Heart left ventricle (tissue), 16 donors: ENCODE measurements around the gene MSMB. TPM values are rescaled to one million over a fixed set of nuclear protein-coding genes. Genes with fewer than 3 reads are reported as not detected.

Experiments
- ATAC-seq, 4 donors: fragments of 200-7000 bp; cut with Tn5 transposase; one replicate each; pipeline ENCODE4 v1.9.1; 2020 to 2022; ENCODE audit warnings: moderate library complexity in 4 of 4, mild to moderate bottlenecking in 3 of 4, moderate number of reproducible peaks in 1 of 4
- DNase-seq, 5 donors: peaks; one replicate each; pipeline ENCODE4 v3.0.0-alpha.2; 2020
- H3K27ac ChIP-seq, 12 donors: fragments of 200-600 bp; sonication (generic) in 4 of 12; one replicate each; pipeline versions ENCODE4 v1.5.0 to v1.8.0; 2016 to 2022; ENCODE audit warnings: mild to moderate bottlenecking in 2 of 12
- H3K27me3 ChIP-seq, 9 donors: fragments of 200-600 bp; sonication (generic) in 2 of 9; one replicate each; pipeline versions ENCODE4 v1.5.1 to v1.8.0; 2016 to 2022; ENCODE audit warnings: mild to moderate bottlenecking in 3 of 9
- H3K36me3 ChIP-seq, 9 donors: fragments of 200-600 bp; sonication (generic) in 2 of 9; one replicate each; pipeline versions ENCODE4 v1.5.0 to v1.8.0; 2018 to 2022; ENCODE audit warnings: mild to moderate bottlenecking in 2 of 9
- H3K4me1 ChIP-seq, 12 donors: fragments of 200-600 bp; sonication (generic) in 4 of 12; one replicate each; pipeline versions ENCODE4 v1.5.0 to v1.8.0; 2016 to 2022; ENCODE audit warnings: mild to moderate bottlenecking in 3 of 12
- H3K4me3 ChIP-seq, 12 donors: fragments of 200-600 bp; sonication (generic) in 4 of 12; one replicate each; pipeline versions ENCODE4 v1.5.0 to v1.8.0; 2017 to 2022; ENCODE audit warnings: mild to moderate bottlenecking in 9 of 12, moderate library complexity in 4 of 12
- H3K9me3 ChIP-seq, 12 donors: fragments of 200-600 bp; sonication (generic) in 4 of 12; one replicate each; pipeline versions ENCODE4 v1.5.0 to v1.8.0; 2016 to 2022; ENCODE audit warnings: mild to moderate bottlenecking in 1 of 12
- CTCF ChIP-seq, 12 donors: fragments of 200-600 bp; sonication (generic) in 4 of 12; IDR thresholded peaks; one replicate each; pipeline versions ENCODE4 v1.5.0 to v1.8.0; 2018 to 2022; ENCODE audit warnings: antibody characterized with exemption in 12 of 12, mild to moderate bottlenecking in 5 of 12
- POLR2A ChIP-seq, 2 donors: fragments of 450-650 bp; IDR thresholded peaks; one replicate each; pipeline ENCODE4 v1.6.1; 2017; ENCODE audit warnings: antibody characterized with exemption in 2 of 2, mild to moderate bottlenecking in 2 of 2, moderate library complexity in 2 of 2
- WGBS, 4 donors: extraction: QIAGEN DNeasy Blood & Tissue Kit in 2 of 4; methylation state at CpG; one replicate each; pipeline versions ENCODE4 v1.1.5 to v1.1.7; 2013 to 2018; 5-methylcytosine and 5-hydroxymethylcytosine counted together
- intact Hi-C, 10 donors: fragments of 100-400 bp; cut with DNase I; formaldehyde crosslinking; loops; one replicate each; pipeline versions ENCODE4 v1.11.1 to v1.14.2; 2022
- polyA plus RNA-seq, 2 donors: library from polyadenylated mRNA; stranded (reverse); fragments of 200-250 nt; gene quantifications; one replicate each; pipeline ENCODE4 v1.2.3, GENCODE V29; 2013
- total RNA-seq, 9 donors: library from RNA; depleted of rRNA in 2 of 9; stranded (reverse); fragments of >200 nt in 2 of 9; fragmentation: NEBNext Ultra II Directional in 3 of 9; extraction: Animal tissue kit (Norgen Biotek cat#: 25700) in 3 of 9; gene quantifications; one replicate each; pipeline versions ENCODE4 v1.1.0 to v1.2.4, GENCODE V29; 2016 to 2023
- donor health status: ischemic (EF 13 %, LVEDD 7.1; RV severe dilation, severe dysfunction).
- donor health status: healthy with polysubstance abuse.
- donor health status: DM: no; HTN: yes; CAD: no.
- donor health status: DM: no; HTN: no; CAD: no.
- donor health status: ischemic (EF 25% LVEDD 6.9; RV normal size, moderate dysfunction).
- donor health status: ischemic (EF 25% LVEDD 5.7; RV mildly dilated, moderate dysfunction).
- donor health status: healthy.
- donor health status: DM: yes; HTN: yes; CAD: no.
- donor health status: ischemic (EF 35%, LVEDD 5.7; RV mildly dilated, moderate dysfunction).
- donor health status: nonischemic (EF 11% LVEDD 7.7; RV severe dilation, severe dysfunction).
- donor health status: DM: yes; HTN: yes; CAD: no.
- donor health status: PGD.
- donor health status: ischemic (EF 29% LVEDD 5.4; RV normal size, mild dysfunction).
- donor health status: nonischemic (EF 23%, LVEDD 6.1; RV moderate dilation, normal function).

MSMB gene
- total and polyA plus RNA-seq, 11 donors = not detected

- Histone ChIP-seq H3K4me1 (no peaks in the 10 kb centered on the region), H3K9me3 (peaks cover 0 to 2% (median 0%) of the 10 kb centered on the region in 12 donors), H3K36me3 (no peaks in the 10 kb centered on the region), H3K27me3 (no peaks in the 10 kb centered on the region), H3K27ac (no peak overlapping the region), H3K4me3 (no peak overlapping the region)
- DNase-seq (no peak), ATAC-seq (no peak)
- WGBS, 4 donors = 61 to 66% (median 63%) methylated on average over 12 of the region's 12 CpGs
- no peak for TF ChIP-seq POLR2A (IDR thresholded peaks at IDR 0.05)
- no peak for TF ChIP-seq CTCF (IDR thresholded peaks at IDR 0.05)
- intact Hi-C loops = no loop called here
Measured at GRCh38 chr10:46084321-46085165, 38.5 kb upstream of the MSMB start.

- no peak for ATAC-seq
- H3K36me3 ChIP-seq = no peaks in the 10 kb centered on the region
- TF ChIP-seq CTCF (IDR thresholded peaks at IDR 0.05) (no peak), POLR2A (IDR thresholded peaks at IDR 0.05) (no peak)
Measured at GRCh38 chr10:46080886-46081285, 34.8 kb upstream of the MSMB start.

GRCh38 chr10:46079831-46080585, 33.9 kb upstream of the MSMB start:
- H3K4me1 ChIP-seq = peaks cover 0 to 2% (median 0%) of the 10 kb centered on the region in 12 donors
- H3K27ac ChIP-seq = no peak overlapping the region
- intact Hi-C loops = no loop called here
- H3K27me3 ChIP-seq = no peaks in the 10 kb centered on the region
- H3K9me3 ChIP-seq = peaks cover 0 to 2% (median 0%) of the 10 kb centered on the region in 12 donors
- ATAC-seq = no peak
- TF ChIP-seq CTCF (IDR thresholded peaks at IDR 0.05) (no peak), POLR2A (IDR thresholded peaks at IDR 0.05) (no peak)
- H3K4me3 ChIP-seq = no peak overlapping the region
- no peak for DNase-seq
- H3K36me3 ChIP-seq = no peaks in the 10 kb centered on the region
- 69 to 80% (median 71%) methylated on average over 4 of the region's 4 CpGs for WGBS, 4 donors

More at GRCh38 chr10:46080886-46081285, 34.8 kb upstream of the MSMB start:
- no peak for DNase-seq
- Histone ChIP-seq H3K4me3 (no peak overlapping the region), H3K9me3 (peaks cover 0 to 2% (median 0%) of the 10 kb centered on the region in 12 donors), H3K27me3 (no peaks in the 10 kb centered on the region), H3K27ac (no peak overlapping the region), H3K4me1 (peaks cover 0 to 2% (median 0%) of the 10 kb centered on the region in 12 donors)
- intact Hi-C loops = no loop called here
- WGBS, 4 donors = 78 to 82% (median 81%) methylated on average over 2 of the region's 2 CpGs
